GM12891 (cell line): ENCODE results near the gene RAE1.
"Not testable (repeated sequence)": the region's sequence is repeated elsewhere in the genome, so short reads cannot be mapped to it uniquely, and the experiment has no call there.

Experiments
- DNase-seq: peaks from one replicate; pipeline ENCODE4 v3.0.0; 2011; ENCODE audit warnings: low spot score; ENCODE audit not compliant: insufficient read length
- FAIRE-seq: peaks from 2 replicates; lab custom pipeline; 2011; peaks lifted over from hg19 to GRCh38; lab: Jason Lieb, UNC
- PAX5 ChIP-seq: IDR thresholded peaks from 2 replicates; pipeline ENCODE4 v1.6.1; 2011; ENCODE audit warnings: low read length, moderate library complexity, mild to moderate bottlenecking; ENCODE audit not compliant: insufficient read depth, severe bottlenecking
- POLR2A ChIP-seq: IDR thresholded peaks from 2 replicates; pipeline ENCODE4 v1.6.1; 2011; ENCODE audit warnings: low read depth, low read length, control low read depth
- POLR2AphosphoS5 ChIP-seq: IDR thresholded peaks from 2 replicates; pipeline ENCODE4 v1.6.1; 2011; ENCODE audit warnings: low read depth, low read length, control low read depth
- POU2F2 ChIP-seq: IDR thresholded peaks from 2 replicates; pipeline ENCODE4 v1.6.1; 2011; ENCODE audit warnings: low read depth, mild to moderate bottlenecking, control low read depth, low read length, moderate library complexity
- SPI1 ChIP-seq: IDR thresholded peaks from 2 replicates; pipeline ENCODE4 v1.6.1; 2011; ENCODE audit warnings: low read depth, low read length, control low read depth
- TAF1 ChIP-seq: IDR thresholded peaks from 2 replicates; pipeline ENCODE4 v1.6.1; 2011; ENCODE audit warnings: low read depth, low read length, control low read depth

Gene RAE1

DNA sequence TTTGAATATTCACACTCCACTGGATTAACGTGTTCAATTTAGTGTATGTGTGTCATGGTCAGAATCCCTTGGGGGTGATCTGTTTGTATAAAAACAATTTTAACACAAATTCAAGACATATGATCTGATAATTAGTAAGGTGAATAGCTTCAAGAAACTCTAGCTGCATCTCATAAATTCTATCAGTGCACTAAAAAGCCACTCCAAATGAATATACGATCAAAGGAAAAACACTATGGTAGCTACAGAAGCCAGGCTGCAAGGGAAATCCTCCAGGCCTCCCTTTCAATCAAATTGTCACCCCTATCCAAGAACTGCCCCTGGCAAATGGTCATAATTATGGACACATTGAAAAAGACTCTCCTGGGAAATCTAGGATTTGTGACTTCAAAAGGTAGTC is 9.4 kb upstream of the RAE1 start:
- no peak for DNase-seq
- TF ChIP-seq TAF1 (no peak), POLR2A (no peak), SPI1 (no peak)
- FAIRE-seq, result no peak

- DNase-seq (no peak), FAIRE-seq (no peak)
- TF ChIP-seq POLR2AphosphoS5 (no peak), TAF1 (no peak), POU2F2 (no peak), POLR2A (no peak), SPI1 (no peak), PAX5 (no peak)
Measured at GRCh38 chr20:57342829-57343228, 8.2 kb upstream of the RAE1 start.

- no peak for DNase-seq
- TF ChIP-seq TAF1, result no peak
- FAIRE-seq, result peak; percentile 66
Measured at GRCh38 chr20:57346477-57346876, 4.6 kb upstream of the RAE1 start.

DNA sequence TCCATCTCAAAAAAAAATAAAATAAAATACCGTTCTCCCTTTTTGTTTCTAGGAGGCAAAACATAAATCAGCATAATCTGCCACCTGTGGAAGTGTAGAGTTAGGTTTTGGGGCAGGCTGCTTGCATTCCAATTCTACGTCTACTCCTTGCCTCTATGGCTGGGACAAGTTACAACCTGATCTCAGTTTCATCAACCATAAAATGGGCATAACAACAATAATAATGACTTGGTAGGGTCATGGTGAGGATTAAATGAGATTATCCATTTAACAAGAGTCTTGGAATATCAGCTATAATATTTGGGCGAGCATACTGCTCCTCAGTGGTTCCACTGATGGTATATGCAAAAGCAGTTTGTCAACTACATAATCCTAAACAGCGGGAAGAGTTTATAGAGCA is 3.7 kb upstream of the RAE1 start:
- no peak for FAIRE-seq

GRCh38 chr20:57348200-57348921 is 2.7 kb upstream of the RAE1 start:
- DNase-seq, FAIRE-seq: not testable (repeated sequence)

More for the DNA sequence above, 3.7 kb upstream of the RAE1 start:
- DNase-seq, result no peak
- TF ChIP-seq TAF1 (no peak), PAX5 (no peak), POU2F2 (no peak), POLR2AphosphoS5 (no peak), POLR2A (no peak), SPI1 (no peak)

GRCh38 chr20:57348922-57349574 is 2.0 kb upstream of the RAE1 start:
- not testable (repeated sequence) for DNase-seq, FAIRE-seq

- DNase-seq, result no peak
- FAIRE-seq, result no peak
- TF ChIP-seq TAF1, result no peak
- TF ChIP-seq POU2F2, result no peak
- TF ChIP-seq POLR2AphosphoS5, result no peak
- no peak for TF ChIP-seq SPI1
- no peak for TF ChIP-seq PAX5
- no peak for TF ChIP-seq POLR2A
Measured at GRCh38 chr20:57350081-57350710, 859 bp upstream of the RAE1 start.

GRCh38 chr20:57350726-57351041 is 371 bp upstream of the RAE1 start:
- not testable (repeated sequence) for FAIRE-seq

DNA sequence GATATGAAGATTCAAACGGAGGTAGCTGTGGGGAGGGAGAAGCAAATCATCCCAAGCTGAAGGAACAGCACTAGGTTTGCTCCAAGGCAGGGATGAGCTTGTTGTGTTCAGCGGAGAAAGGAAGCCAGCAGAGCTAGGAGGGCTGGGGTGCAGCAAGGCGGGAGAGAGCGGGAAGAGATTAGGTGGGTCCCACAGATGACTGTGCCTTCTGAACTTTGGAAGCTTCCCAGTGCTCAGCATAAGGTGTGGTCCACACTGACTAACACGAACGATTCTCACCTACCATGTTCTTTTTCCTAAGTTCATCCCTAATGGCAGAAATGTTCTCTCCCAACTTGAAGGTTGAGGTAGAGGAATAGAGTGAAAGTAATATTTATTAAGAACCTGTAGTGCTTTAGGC is 1.2 kb downstream of the RAE1 start:
- TF ChIP-seq SPI1 (no peak), POLR2A (no peak), TAF1 (no peak)
- DNase-seq (no peak), FAIRE-seq (no peak)

More at GRCh38 chr20:57350726-57351041, 371 bp upstream of the RAE1 start:
- DNase-seq, result not testable (repeated sequence)

GRCh38 chr20:57353351-57353750 is 2.3 kb downstream of the RAE1 start:
- no peak for FAIRE-seq
- DNase-seq, result no peak
- TF ChIP-seq POLR2A (no peak), POU2F2 (no peak), TAF1 (no peak), PAX5 (no peak), SPI1 (no peak), POLR2AphosphoS5 (no peak)

- DNase-seq, result no peak
- FAIRE-seq, result no peak
- TF ChIP-seq TAF1 (no peak), POLR2A (no peak), POLR2AphosphoS5 (no peak), POU2F2 (no peak), PAX5 (no peak), SPI1 (no peak)
Measured at GRCh38 chr20:57361517-57361916, 10.5 kb downstream of the RAE1 start.
